ENCODE data around the gene ZNF121.

GRCh38 chr19:9621156-9622037 is 37.1 kb upstream of the ZNF121 start, which contains the start of gene ZNF561:
- TF ChIP-seq CTCF (IDR thresholded peaks at IDR 0.05): no peak
- TF ChIP-seq EZH2 (IDR thresholded peaks at IDR 0.05; ENCODE audit: borderline replicate concordance, insufficient read depth, low read depth, low read length, poor library complexity, severe bottlenecking): no peak

Measured in B cell (primary cell).